HG03280 (cell line): Measurements from ENCODE around the gene PLSCR3.
"Not testable (repeated sequence)": the region's sequence is repeated elsewhere in the genome, so short reads cannot be mapped to it uniquely, and the experiment has no call there.

Experiments
- ATAC-seq: cut with Tn5 transposase; IDR thresholded peaks from one replicate; pipeline ENCODE4 v1.9.1; 2021; ENCODE audit warnings: mild to moderate bottlenecking, moderate library complexity; ENCODE audit not compliant: unreplicated experiment

The PLSCR3 gene

DNA sequence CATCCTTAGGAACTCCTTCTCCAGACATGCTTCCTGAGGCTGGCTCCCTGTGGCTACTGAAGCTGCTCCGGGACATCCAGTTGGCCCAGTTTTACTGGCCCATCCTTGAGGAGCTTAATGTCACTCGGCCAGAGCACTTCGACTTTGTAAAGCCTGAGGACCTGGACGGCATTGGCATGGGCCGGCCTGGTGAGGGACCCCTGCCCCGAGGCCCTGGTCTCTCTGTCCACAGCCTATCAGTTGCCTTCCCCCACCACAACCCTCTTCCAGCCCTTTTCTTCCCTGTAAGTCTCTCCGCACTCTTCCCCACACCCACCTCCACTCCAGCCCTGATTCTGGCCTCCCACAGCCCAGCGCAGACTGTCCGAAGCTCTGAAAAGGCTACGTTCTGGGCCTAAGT lies 11.4 kb downstream of the PLSCR3 start:
- ATAC-seq: no peak

DNA sequence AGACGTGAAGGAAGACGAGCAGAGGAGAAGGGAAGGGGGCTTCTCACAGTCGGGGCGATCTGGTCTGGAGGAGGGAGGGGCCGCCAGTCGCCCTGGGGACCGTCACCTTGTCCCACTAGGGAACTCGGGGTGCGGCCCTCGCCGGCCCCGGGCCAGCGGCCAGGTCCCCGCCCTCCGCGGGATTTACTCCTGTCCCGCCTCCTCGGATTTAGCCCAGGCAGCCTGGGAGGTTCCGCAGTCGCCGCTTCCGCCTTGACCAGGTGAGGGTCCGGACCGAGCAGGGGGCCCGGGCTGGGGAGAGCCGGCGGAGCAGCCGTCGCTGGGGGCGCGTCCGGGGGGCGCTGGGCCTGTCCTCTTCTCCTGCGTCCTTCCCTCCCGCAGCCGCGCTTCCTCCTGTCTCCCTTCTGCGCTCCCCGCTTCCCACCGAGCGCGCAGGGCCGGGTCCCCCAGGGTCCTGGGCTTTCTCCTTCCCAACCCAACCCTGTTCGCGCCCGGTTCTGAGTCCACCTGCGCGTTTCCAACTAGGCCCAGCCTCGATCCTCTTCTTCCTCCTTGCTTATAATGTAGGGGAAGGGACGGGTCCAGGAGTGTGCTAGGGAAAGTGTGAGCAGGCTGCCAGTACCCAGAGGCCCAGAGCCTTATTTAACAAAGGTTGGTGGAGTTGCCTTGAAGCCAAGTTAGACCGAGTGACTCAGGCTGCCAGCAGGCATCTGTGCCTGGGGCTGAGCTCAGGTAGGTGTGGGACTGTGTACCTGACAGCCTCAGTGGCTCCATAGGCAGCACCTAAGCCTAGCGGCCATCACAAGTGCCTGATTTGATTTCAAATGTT lies 13.3 kb downstream of the PLSCR3 start, which contains the start of gene TNK1:
TSS of gene TNK1 (plus strand) at position 235 of the 829 bp plus-strand sequence. CDS start 1,838 bp downstream, outside the sequence.
- ATAC-seq: no peak

DNA sequence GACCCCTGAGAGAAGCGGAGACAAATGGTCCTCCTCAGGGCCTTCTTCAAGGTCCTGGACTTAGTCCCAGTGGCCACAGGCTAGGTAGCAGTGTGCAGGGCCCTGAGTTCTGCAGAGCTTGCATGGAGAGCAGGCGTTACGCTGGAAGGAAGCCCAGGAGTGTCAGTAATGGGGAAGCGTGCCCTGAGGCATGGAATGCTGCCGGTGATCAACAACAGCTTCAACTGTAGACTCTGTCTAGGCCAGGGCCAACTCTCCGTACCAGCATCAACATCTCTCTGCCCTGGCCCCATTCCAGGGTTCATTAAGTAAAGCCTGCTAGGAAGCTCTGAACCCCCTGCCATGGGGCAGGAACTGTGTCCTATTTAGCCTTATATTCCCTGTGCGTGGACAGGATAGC lies 14.0 kb downstream of the PLSCR3 start:
- ATAC-seq: no peak

DNA sequence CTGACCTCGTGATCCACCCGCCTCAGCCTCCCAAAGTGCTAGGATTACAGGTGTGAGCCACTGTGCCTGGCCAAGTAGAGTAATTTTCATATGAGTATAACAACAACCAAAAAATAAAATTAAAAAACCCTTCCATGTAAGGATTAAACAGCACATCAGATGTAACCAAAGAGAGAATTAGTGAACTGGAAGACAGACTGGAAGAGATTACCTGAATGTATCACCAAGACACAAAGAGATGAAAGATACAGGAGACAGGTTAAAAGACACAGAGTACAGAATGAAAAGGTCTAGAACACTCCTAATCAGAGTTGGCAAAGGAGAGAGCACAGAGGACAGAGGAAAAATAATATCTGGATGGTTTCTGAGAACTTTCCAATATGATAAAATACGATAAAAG lies 15.2 kb downstream of the PLSCR3 start:
- no peak for ATAC-seq

DNA sequence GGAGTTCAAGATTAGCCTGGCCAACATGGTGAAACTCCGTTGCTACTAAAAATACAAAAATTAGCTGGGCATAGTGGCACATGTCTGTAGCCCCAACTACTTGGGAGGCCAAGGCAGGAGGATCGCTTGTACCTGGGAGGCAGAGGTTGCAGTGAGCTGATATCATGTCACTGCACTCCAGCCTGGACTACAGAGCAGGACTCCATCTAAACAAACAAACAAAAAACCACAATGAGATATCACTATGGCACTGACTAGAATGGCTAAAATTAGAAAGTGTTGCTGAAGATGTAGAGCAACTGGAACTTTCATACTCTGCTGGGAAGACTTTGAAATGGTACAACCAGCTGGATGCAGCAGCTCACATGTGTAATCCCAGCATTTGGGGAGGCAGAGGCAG lies 20.0 kb downstream of the PLSCR3 start:
- no peak for ATAC-seq

DNA sequence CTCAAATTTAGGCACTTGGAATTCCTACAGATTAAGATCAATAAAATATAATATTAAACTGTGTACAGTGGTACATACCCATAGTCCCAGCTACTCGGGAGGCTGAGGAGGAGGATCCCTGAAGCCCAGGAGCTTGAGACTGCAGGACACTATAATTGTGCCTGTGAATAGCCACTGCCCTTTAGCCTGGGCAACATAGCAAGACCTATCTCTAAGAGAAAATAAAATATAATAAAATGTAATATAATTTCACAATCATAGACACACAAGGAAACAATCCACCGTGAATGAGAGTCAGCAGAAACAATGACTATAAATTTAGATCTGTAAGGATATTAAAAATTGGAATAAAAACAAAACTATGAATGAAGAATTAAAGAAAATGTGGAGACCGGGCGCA lies 23.5 kb downstream of the PLSCR3 start:
- ATAC-seq: no peak

DNA sequence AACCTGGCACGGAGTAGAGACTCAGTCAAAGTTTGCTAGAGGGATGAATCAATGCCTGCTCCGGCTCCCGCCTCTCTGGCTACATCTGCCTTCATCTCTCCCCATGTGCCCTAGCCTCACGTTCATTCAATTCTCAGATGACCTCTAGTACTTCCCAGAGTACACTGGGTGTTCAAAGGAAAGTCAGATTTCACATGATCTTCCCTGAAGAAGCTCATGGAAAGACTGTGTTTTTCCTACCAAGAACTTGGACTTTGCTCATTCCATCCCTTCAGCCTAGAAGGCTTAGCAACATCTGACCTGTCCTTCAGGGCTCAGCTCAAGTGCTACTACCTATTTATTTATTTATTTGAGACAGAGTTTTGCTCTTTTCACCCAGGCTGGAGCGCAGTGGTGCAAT lies 24.5 kb downstream of the PLSCR3 start:
- ATAC-seq: no peak

DNA sequence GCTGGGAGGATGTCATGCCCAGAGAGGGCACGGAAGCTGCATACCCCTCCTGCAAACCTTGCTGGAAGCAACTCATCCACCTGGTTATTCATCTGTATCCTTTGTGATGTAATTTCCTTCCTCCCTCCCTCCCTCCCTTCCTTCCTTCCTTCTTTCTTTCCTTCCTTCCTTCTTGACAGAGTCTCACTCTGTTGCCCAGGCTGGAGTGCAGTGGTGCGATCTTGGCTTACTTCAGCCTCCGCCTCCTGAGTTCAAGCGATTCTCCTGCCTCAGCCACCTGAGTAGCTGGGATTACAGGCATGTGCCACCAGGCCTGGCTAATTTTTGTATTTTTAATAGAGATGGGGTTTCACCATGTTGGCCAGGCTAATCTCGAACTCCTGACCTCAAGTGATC lies 25.7 kb downstream of the PLSCR3 start:
- not testable (repeated sequence) for ATAC-seq

DNA sequence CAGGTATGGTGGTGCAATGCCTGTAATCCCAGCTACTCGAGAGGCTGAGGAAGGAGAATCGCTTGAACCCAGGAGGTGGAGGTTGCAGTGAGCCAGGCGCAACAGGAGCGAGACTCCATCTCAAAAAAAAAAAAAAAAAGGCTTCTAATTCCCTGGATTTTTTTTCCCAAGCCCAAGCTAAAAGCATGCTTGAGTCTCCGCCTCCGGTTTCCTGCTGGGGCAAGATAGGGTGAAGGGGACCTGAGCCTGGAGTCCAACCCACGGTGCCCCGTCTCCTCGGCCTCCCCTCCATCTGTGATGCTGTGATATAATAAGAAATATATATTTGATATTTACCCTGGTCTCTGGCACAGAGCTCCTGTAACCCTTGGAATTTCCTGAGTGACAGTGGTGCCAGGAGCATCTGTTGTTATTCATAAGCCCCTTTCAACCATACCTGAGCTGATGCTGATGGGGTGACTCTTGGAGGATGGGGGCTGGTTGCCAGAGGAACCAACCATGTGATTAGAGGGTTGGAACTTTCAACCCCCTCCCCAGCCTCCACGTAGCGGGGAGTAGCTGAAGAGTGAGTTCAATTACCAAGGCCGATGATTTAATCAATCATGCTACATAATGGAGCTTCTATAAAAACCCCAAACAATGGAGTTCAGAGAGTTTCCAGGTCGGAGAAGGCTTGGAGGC lies 26.3 kb downstream of the PLSCR3 start:
- ATAC-seq: no peak

DNA sequence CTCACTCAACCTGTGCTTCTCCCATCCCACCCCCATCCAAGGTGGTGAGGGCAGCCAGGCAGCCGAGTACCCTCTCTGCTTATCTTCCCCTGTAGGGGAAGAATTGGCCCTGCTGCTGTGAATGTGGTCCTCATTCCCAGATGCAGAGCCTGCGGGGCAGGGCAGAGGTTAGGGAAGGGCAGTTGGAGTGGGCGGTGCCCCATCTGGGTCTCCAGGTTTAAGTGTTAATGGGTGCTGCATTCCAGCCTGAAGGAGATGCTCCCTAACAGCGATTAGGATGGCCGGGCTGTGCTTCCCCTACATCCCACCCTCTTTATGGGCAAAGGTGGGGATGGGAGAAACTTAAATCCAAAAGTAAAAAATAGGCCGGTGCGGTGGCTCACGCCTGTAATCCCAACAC lies 27.2 kb downstream of the PLSCR3 start:
- no peak for ATAC-seq

DNA sequence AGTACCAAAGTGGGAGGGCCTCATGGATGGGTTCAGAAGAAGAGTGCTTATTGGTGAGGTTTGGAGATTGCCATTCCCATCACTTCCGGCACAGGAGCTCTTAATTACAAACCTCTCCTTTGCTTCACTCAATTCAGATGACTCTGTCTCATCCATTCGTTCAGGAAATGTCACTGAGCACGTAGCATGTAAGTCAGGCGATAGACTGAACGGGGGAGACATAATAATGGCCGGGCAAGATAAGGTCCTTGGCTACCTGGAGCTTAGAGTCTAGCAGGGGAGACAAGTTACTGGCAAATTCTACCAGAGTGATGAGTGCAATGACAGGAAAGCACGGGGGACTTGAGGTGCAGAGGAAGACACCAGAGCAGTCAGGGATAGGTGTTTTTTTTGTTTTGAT lies 28.4 kb downstream of the PLSCR3 start:
- ATAC-seq: not testable (repeated sequence)

DNA sequence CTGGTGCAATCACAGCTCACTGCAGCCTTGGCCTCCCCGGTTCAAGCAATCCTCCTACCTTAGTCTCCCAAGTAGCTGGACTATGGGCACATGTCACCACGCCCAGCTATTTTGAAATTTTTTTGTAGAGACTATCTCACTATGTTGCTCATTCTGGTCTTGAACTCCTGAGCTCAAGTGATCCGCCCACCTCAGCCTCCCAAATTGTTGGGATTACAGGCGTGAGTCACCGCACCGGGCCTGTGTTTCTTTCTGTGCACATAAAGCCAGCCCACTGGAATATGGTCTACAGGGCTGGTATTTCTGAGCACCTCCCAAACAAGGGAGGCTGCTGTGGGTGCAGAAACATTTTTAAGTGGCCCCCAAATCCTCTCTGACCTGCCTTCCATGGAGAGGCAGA lies 31.0 kb downstream of the PLSCR3 start:
- no peak for ATAC-seq

DNA sequence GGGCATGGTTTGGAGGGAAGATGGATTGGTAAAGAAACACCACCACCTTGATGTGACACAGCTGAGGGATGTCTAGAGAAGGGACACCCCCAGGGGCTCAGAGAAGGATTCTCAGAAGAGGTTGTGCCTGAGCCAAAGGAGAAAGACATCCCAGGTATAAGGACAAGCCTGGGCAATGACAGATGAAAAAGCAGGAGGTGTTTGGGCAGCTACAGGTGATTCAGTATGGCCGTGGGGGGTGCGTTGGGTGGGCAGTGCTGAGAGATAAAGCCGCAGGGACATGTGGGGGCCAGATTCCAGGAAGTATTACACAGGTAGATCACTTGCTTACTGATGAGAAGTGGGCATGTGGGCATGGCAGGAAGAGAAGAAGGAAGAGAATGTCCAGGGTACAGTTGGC lies 32.4 kb downstream of the PLSCR3 start:
- no peak for ATAC-seq

DNA sequence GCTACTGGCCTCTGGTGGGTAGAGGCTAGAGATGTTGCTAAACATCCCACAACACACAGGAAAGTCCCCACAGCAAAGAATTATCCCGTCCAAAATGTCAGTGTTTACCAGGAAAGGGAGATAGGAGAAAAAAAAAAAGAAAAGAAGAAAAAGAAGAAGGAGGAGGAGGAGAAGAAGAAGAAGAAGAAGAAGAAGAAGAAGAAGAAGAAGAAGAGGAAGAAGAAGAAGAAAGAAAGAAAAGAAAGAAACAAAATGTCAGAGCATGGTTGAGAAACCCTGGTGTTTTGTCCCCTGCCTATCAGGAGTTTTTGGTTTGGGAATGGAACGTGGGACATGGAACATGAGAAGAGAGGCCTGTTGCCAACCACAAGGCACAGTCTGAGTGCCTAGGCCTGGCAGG lies 36.9 kb downstream of the PLSCR3 start:
- no peak for ATAC-seq

DNA sequence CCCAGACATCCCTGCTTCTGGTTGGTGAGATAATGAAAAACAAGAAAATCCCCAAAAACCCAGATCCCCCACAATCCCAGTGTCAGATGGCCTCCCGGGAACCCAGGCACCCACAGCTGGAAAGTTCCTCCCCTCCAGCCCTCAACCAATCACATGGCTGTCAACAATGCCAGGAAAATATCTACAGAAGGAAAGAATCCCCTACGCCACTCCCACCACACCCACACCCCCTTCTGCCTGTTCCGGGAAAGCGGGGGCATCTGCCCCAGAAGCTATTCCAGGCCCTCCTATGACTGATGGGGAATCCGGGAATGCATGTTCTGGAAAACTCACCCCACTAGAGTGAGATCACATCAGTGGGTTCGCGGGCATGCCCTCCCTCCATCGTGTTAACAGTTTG lies 37.6 kb downstream of the PLSCR3 start:
- no peak for ATAC-seq

DNA sequence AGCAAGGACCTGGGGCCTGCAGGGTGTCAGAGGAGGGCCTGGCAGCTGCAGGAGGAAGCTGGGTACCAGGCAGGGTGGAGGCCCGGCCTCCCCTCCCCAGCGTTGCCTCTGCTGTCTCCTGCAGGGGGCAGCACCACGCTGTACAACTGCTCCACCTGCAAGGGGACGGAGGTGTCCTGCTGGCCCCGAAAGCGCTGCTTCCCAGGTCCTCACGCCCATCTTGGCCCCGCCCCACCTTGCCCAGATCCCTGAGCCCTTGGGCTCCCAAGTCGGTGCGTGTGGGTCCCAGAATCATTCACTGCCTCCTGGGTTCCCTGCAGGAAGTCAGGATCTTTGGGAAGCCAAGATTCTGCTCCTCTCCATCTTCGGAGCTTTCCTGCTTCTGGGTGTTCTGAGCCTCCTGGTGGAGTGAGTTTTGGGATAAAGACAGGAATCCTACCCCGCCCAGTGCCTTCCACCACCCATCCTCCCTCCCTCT lies 38.2 kb downstream of the PLSCR3 start:
- no peak for ATAC-seq

DNA sequence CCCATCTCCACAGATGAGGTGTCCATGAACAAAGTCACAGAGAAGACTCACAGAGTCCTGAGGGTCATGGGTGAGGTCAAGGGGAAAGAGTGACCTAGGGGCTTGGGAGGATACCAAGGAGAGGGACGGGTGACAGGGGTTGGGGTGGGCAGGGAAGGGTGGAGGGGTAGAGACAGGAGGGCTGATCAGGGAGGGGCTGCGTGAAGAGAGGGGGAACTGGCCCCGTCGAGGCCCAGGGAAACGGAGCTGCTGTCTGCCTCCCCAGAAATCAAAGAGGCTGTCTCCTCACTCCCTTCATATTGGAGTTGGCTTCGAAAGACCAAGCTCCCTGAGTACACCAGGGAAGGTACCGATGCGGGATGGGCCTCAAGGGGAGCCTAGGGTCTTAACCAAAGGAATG lies 38.8 kb downstream of the PLSCR3 start:
- ATAC-seq: no peak

DNA sequence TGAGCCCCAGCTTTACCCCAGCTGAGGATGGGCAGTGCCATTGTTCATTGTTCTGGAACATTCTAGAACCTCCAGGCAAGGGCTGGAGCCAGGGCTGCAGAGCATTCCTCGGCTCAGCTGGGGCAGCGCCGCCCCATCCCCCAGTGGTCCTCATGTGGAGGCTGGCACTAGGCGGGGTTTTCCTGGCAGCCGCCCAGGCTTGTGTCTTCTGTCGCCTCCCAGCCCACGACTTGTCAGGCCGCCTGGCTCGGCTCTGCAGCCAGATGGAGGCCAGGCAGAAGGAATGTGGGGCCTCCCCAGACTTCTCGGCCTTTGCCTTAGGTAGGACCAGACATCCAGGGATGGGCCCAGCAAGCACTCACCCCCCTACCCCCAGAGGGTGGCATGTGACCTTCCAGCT lies 39.3 kb downstream of the PLSCR3 start, which contains the start of gene TMEM95:
TSS of gene TMEM95 (plus strand) at position 104 of the 400 bp plus-strand sequence. CDS start at position 153, 49 bp downstream.
- no peak for ATAC-seq

DNA sequence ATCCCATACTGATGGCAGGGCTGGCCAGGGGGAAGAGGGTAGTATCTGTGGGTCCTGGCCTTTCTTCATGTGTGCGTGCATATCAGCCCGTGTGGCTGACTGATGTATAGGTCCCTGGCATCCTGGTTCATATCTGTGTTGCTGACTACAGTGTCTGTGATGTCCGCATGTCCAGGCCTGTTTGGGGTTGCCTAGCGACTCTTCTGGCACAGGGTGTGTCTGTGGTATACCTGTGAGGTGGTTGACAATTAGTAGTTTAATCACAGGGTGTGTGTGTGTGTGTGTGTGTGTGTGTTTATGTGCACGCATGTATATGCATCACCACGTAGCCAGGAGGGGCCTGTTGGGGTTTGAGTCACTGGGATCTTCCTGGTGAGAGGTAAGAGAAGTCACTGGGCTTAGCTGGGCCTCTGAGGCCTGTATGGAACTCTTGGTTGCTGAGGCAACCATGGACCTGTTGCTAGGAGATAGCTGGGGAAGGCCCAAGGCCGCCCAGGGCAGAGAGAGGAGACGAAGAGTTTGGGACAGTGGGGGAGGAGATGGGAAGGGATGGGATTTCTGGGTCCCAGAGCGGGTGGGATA lies 40.0 kb downstream of the PLSCR3 start:
- ATAC-seq: no peak

DNA sequence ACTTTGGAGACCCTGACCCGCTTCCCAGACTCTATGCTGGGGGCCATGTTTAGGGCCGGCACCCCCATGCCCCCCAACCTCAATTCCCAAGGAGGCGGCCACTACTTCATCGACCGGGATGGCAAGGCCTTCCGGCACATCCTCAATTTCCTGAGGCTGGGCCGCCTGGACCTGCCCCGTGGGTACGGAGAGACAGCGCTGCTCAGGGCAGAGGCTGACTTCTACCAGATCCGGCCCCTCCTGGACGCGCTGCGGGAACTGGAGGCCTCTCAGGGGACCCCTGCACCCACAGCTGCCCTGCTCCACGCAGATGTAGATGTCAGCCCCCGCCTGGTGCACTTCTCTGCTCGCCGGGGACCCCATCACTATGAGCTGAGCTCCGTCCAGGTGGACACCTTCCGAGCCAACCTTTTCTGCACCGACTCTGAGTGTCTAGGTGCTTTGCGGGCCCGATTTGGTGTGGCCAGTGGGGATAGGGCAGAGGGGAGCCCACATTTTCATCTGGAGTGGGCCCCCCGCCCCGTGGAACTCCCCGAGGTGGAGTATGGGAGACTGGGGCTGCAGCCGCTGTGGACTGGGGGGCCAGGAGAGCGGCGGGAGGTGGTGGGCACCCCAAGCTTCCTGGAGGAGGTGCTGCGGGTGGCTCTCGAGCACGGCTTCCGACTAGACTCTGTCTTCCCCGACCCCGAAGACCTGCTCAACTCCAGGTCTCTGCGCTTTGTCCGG lies 41.3 kb downstream of the PLSCR3 start:
- no peak for ATAC-seq

DNA sequence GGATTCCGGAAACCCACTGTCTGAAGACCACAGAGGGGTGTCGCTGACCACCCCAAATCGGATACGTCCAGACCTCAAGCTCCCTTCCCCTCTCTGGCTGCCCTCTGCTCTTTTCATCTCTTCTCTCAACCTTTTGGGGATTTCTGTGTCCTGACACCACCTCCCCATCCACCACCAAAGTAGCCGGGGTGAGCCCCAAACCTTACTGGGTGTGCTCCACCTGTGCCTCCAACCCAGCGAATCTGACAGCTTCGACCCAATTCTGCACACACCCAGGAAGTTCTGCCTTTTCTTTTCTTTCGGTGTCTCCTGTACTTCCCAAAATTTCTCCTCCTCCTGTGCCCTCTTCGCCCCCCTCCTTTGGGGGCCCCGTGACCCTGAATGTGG lies 41.8 kb downstream of the PLSCR3 start:
- ATAC-seq: no peak
